NCI-H2196 (cell line): ENCODE measurements around the gene KDM4C.

ENCODE experiments used
- DNase-seq: peaks from one replicate; lab custom pipeline; 2025; ENCODE audit not compliant: unreplicated experiment; lab: John Stamatoyannopoulos, UW

Gene KDM4C

DNA sequence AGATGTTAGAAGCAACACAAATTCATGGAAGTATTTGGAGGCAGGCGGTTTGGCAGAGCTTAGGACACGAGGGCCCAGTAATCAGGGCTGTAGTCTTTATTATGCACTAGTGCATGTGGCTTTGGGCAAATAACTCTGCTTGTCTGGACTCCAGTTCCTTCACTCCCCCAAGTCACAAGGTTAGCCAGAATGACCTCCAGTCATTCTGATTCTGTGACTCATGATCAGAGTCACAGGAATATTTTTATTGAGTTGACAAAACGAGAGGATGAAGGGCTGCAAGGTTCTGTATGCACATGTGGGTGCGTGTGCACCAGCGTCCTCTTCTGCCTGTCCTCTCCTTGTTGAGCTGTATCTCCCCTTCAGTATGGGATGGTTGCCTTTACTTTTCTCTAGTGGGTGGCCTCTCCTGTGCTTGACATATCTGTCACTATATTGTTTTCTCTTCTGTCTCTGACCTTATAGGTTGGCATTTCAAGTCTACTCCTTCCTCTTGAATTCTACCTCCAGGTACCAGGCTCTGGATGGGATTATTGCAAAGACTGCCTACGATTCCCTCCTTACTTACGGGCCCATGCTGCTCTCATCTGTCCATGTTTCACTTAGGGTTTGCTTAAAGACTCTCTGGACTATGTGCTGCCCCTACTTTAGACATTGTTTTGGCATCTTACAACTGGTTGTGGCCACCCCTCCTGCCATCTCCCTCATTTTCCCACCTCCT lies 94.6 kb downstream of the KDM4C start:
- DNase-seq = no peak

DNA sequence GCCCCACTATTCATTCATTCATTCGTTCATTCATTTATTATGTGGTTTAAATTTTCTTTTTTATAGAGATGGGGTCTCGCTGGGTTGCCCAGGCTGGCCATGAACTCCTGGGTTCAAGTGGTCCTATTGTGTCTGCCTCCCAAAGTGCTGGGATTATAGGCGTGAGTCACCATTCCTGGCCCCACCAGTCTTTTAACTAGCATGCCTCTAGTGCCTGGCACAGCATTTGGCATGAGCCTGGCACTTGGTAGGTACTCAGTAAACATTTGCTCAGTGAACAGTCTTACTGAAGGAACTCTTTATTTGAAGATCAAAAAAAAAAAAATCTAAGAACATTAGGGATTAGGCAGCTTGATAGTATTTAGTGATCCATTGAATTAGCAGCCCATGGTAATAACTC lies 98.1 kb downstream of the KDM4C start:
- DNase-seq = no peak

GRCh38 chr9:6864102-6864501 lies 106.3 kb downstream of the KDM4C start:
- no peak for DNase-seq

- DNase-seq = no peak
Observed at GRCh38 chr9:6869081-6869948, 111.5 kb downstream of the KDM4C start.

GRCh38 chr9:6870149-6870548 lies 112.4 kb downstream of the KDM4C start:
- DNase-seq = no peak

DNA sequence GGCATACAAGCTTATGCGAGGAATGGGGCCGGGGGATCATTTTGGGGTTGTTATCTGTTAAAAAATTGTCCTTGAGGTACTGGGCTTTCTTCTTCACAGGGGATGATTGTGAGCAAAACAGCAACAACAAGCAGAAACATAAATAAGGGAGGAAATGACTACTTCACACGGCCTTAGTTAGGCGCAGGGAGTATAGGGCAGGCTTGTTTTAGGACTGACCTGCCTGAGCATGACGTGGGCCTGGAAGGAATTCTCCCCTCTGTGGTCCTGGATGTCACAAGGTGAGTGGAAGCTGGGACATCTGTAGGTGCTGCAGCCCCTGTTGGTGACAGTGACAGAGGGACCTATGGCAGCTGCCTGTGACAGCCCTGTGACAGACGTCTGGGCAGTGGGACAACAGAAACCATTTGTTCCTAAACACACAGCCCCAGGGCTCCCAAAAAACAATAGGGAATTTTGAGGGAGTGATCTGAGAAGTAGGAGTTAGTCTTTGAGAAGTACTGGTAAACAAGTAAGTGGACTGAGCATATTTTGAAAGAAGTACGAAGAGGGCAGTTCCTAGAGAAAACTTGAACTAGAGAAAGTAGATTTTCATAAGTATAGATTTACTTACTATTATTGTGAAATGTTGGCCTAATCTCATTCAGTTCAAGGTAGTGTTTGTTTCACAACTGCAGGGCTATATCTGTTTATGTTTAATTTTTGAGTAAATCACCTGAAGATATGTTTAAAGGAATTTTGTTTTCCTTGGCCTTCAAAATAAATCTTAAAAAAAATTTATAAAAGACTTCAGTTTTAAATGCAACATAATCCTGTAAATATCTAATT lies 113.1 kb downstream of the KDM4C start:
- DNase-seq = no peak

GRCh38 chr9:6873857-6874256 lies 116.1 kb downstream of the KDM4C start:
- DNase-seq = no peak

GRCh38 chr9:6876195-6876894 lies 118.6 kb downstream of the KDM4C start:
- DNase-seq = no peak

DNA sequence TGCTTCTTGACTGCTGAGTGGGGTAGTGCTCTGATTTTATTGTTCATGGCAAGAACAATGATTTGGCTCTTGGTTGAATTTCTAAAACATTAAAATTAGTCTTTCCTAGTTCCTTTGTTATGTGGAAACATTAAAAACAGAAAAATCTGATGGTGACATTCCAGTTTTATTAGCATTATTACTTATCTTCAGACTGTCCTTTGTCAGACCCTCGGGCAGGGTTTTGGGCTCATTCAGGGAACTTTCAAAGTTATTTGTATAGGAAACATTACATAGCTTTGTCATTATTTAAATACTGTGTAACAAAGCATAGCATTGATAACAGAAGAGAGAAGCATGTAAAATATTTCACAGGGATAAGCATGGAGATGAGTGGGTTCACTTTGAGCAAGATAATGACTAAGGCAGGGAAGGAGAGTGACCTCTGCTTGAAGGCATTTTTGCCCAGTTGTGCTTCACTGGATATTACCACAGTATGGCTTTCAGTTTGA lies 119.9 kb downstream of the KDM4C start:
- DNase-seq = no peak

DNA sequence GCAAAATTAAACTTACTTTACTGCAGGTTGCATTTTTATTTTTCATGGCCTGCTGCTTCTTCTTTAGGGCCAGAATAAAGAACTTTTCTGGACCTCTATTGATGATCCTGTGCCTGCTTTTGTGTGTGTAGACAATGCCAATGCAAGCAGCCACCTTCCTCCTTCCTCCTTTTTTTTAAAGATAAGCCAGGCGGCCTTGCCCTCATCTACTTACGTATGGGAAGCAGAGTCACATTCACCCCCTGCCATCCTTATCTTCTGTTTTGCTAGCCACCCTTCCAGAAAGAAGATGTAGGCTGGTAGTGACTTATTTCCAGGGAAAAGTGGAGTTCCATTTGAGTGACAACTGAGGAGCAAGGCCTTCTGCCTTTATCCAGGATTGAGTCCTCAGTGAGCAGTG lies 122.9 kb downstream of the KDM4C start:
- DNase-seq = no peak

- peak; percentile 32 for DNase-seq
Observed at GRCh38 chr9:6884101-6884500, 126.3 kb downstream of the KDM4C start.

DNA sequence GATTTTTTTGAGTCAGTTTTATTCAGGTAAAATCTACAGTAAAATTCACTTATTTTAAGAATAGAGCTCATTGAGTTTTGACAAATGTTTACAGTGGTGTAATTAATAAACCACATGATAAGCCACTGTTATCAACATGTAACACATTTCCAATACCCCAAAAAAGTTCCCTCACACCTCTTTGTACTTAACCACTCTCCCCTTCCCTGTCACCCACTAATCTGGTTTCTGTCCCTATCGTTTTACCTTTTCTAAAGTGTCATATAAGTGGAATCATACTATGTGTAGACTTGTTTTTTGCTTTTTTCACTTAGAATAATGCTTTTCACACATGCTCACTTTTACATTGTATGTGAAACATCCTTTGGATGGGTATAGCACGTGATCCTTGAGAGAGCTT lies 127.2 kb downstream of the KDM4C start:
- no peak for DNase-seq

- DNase-seq = no peak
Observed at GRCh38 chr9:6887051-6887450, 129.3 kb downstream of the KDM4C start.

DNA sequence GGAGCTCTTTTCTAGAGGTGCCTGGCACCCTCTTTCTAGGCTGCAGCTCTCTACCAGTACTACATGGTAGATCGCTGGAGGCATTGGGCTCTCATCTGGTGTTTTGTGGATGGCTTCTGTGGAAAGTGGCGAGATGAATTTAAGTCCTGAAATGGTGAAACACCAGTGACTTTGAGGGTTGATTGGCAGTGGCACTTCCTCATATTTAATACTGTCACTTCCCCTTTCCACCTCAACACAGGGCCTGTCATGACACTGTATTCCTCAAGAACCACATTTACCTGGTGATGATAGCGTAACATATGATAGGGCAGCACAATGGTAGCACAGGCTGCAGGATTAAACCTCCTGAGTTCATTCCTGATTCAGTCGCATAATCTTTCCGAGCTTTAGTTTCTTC lies 132.1 kb downstream of the KDM4C start:
- DNase-seq = no peak

DNA sequence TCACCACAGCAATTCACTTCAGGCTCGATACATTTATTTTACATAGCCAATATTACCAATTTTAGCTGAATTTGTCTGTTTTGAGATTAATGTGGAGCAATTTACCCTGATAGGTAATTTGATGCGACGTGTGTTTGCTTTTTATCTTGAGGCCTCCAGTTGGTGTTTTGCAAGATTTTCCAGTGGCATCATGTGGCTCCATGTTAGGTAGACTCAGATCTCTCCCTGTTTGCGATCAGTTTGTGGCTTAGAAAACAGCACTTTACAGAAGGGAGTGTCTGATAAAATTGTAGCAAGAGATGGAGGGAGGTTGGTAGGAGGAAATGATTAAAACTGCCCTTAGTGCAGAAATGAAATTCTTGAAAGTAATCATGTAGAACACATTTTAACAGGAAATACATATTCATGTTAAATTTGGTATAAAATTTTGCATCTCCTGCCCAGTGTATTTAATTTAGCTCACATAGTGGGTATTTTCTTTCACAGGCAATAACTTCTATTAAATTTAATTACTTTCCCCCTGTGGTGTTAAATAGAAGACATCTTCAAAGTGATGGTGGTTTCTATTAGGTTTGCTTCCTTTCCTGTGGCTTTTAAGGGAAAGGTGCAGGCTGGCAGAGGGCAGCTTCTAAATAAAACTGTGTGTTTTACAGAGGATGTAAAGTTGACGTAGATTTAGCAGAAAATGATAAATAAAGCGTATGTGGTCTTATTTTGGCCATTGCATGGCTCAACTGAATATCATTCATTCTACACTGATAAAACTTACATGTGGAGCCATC lies 135.8 kb downstream of the KDM4C start:
- DNase-seq = no peak

DNA sequence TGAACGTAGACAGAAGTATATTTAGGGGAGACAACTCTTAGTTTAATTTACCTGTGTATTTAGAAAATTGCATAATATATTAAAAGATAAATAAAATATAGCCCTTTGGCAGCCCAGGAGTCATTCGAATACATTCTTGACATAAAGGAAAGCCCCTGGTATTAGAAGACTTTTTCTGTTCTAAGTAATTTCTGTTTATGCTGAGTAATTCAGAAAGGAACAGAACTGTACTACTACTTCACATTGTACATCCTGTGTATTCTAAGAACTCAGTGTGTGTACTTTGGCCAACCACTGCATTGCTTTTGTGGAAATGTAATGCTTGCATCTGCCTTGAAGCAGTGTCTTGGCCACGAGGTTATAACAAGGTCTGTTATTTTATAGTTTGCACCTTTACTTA lies 136.4 kb downstream of the KDM4C start:
- no peak for DNase-seq

GRCh38 chr9:6895754-6896153 lies 138.0 kb downstream of the KDM4C start:
- no peak for DNase-seq

DNA sequence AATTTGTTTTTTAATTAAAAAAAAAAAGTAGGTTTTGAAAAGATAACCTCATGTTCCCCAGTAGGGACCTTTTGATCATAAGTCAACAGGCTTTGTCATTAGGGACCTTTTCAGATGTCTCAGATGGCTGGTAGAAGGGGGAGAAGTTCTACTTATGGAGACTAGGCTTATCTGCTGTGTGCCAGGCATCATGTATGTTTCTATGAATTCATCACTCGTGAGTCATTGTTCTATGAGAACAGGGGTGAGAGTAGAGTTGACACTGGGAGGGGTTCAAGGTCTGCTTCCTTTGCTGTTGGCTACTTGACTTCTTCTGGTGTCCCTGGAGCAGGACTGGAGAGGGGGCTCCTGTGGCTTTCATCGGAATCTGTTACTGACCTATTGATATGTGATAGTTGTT lies 138.8 kb downstream of the KDM4C start:
- no peak for DNase-seq

- no peak for DNase-seq
Observed at GRCh38 chr9:6897207-6897822, 139.5 kb downstream of the KDM4C start.

DNA sequence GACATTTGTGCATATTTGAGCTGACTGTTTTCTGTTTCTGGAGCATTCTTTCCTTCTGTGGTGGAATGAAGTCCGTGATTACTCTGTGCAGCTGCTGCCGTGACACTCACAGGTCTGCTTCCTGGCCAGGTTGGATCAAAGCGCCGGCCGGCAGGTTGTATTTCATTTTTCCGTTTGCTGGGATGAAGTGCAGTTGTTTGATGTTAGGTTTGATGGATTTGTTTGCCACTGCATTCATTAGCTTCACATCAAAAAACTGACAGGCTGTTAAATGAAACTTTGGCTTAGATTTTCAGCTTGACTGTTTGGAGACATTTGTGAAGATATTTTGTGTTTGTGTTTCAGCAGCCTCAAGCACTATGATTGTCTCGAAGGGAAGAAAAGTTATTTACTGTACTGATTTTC lies 140.1 kb downstream of the KDM4C start:
- no peak for DNase-seq
